ENCODE measurements around the gene SGF29.

- no peak for TF ChIP-seq CTCF (conservative IDR thresholded peaks at IDR 0.05; ENCODE audit: low read depth in 2 of 2)
- TF ChIP-seq CREB1 (CRISPR knock-in tag; IDR thresholded peaks at IDR 0.05; ENCODE audit: low read depth) = no peak
Observed at GRCh38 chr16:28532940-28533647, 20.6 kb upstream of the SGF29 start.

All from GM23338 (cell line).